GM18498 (cell line): ENCODE results near the gene VTI1A.
"Not testable (repeated sequence)": the region's sequence is repeated elsewhere in the genome, so short reads cannot be mapped to it uniquely, and the experiment has no call there.

Experiments
- ATAC-seq: cut with Tn5 transposase; IDR thresholded peaks from one replicate; pipeline ENCODE4 v1.9.1; 2021; ENCODE audit warnings: mild to moderate bottlenecking, moderate library complexity; ENCODE audit not compliant: unreplicated experiment

The VTI1A gene

GRCh38 chr10:112585126-112585525 is 138.1 kb downstream of the VTI1A start:
- ATAC-seq: no peak

DNA sequence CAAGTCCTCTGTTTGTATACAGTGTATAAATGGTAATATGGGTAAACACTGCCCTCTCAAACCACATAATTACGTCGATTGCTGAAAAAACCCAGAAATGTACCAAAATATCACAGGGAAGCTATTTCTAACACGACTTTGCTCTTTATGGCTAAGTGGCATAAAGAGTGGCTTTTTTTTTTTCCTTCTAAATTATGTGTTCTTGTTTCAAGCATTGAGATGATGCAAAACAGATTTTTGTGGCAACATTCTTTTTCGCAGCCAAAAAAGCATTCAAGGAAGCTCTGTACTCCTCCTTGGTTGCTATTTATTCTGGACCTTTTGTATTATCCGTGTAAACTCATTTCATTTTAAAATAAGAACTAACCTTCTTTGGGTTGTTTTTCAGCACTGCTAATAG is 138.9 kb downstream of the VTI1A start:
- ATAC-seq: no peak

GRCh38 chr10:112587729-112588128 is 140.7 kb downstream of the VTI1A start:
- ATAC-seq: no peak

DNA sequence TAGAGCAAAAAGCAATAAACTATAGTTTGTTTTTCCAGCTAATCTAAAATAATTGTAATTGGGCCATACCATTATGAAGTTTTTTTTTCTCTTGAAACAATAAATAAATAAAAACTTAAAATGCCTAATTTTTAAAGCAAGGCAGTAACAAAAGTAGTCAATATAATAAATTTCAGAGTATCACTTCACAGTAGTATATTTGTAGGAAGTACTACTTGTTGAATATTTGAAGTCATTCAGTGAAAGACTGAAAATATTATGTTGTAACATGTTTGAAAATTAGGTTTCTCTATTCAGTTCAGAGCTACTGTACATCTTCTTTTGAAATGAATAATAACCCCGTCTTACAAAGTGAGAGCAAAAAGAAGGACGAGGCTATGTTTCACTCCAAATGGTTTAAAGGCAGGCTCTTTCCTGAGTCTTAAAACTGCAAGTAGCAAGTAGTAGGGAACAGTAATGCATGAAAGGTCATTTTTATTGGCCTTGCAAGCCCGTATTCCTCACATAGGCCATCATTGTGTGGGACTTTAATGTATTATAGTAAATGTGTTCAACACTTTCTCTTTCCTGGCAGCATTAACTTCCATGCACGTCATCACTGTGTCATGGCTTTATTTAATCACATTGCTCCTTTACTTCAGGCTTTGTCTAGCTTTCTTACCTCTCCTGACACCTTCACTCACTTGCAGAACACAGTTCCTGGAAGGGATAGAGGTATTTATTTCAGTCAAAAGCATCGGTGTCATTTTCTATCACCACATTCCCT is 141.4 kb downstream of the VTI1A start:
- ATAC-seq: no peak

DNA sequence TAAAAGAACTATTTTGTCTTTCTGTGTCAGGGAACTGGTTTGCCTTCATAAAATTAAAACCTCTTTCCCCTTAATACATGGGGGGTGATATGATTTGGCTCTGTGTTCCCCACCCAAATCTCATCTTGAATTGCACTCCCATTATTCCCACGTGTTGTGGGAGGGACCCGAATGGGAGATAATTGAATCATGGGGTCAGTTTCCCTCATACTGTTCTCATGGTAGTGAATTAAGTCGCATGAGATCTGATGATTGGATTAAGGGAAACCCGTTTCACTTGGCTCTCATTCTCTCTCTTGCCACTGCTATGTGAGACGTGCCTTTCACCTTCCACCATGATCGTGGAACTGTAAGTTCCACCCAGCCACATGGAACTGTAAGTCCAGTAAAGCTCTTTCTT is 142.1 kb downstream of the VTI1A start:
- no peak for ATAC-seq

- ATAC-seq: not testable (repeated sequence)
Measured at GRCh38 chr10:112590786-112591185, 143.8 kb downstream of the VTI1A start.

GRCh38 chr10:112593023-112593422 is 146.0 kb downstream of the VTI1A start:
- ATAC-seq: no peak

DNA sequence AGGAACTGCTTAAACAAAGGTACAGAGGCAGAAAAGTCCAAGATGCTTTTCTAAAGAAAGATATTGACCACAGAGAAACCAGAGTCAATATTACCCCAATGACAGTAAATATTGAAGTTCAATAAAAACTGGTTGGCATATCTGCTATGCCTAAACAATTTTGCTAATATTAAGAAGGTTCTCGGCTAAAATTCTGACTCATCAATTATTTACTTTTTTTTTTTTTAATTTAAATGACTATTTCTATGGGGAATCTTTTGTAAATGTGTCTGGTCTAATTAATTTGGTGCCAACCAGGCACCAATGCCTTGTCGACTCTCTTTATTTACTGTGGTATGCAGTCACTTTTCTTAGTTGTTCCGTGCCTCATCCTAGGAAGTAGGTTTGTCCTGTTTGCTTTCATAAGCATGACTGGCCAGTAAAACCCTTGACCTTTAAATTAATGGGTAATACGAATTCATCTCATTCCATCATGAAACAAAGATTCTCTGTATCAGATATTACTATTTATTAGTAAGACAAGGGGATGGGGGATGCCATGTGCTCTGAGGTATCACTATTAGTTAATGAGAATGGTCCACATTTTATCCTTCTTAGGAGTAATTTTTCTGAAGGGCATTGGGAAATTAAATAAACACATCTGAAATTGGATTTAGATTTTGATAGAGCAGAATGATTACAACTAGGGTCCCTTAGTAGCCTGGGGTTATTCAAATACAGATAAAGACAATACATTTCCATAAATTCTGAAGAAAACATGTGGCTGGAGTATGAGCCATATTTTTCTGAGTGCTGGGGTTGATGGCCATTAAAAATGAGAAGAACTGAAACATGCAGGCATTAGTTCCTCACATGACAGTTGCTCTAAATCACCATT is 154.4 kb downstream of the VTI1A start:
- ATAC-seq: no peak

- no peak for ATAC-seq
Measured at GRCh38 chr10:112603062-112603461, 156.0 kb downstream of the VTI1A start.

- no peak for ATAC-seq
Measured at GRCh38 chr10:112605063-112605462, 158.0 kb downstream of the VTI1A start.

- no peak for ATAC-seq
Measured at GRCh38 chr10:112607506-112607905, 160.5 kb downstream of the VTI1A start.

DNA sequence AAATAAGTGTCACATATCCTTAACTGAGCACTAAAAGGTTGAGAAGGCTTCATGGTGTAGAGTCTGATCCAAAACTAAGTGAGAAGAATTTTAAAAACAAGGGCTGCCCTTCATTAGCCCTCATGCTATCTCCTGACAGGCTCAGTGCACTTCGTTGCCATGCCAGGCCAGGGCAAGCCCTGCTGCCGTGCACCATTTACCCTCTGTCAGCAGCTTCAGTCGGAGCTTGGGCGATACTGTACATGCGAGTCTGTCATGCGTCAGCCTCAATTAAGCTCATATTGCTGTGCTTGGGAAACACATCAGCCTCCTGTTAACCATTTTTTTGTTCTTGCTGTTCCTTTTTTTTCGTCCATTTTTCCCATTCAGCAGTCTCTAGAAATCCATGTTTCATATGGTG is 166.6 kb downstream of the VTI1A start:
- no peak for ATAC-seq

- no peak for ATAC-seq
Measured at GRCh38 chr10:112614072-112614471, 167.1 kb downstream of the VTI1A start.

GRCh38 chr10:112614586-112614985 is 167.6 kb downstream of the VTI1A start:
- no peak for ATAC-seq

DNA sequence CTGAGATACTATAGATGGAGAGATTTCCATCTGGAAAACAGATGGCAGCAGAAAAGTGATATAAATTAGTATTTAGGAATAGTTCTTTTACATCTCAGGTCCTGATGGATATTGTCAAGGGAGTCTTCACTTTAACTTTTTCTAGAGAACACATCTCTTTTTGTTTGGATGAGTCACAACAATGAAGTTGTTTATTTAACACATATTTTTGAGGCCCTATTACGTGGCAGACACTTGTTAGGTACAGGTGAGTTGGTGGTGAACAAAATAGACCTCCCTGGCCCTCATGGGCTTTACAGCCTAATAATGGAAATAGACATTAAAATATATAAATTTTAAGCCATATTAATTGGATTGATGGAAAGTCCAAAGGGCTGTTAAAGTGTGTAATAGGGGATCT is 168.3 kb downstream of the VTI1A start:
- no peak for ATAC-seq

- no peak for ATAC-seq
Measured at GRCh38 chr10:112616647-112617046, 169.6 kb downstream of the VTI1A start.

DNA sequence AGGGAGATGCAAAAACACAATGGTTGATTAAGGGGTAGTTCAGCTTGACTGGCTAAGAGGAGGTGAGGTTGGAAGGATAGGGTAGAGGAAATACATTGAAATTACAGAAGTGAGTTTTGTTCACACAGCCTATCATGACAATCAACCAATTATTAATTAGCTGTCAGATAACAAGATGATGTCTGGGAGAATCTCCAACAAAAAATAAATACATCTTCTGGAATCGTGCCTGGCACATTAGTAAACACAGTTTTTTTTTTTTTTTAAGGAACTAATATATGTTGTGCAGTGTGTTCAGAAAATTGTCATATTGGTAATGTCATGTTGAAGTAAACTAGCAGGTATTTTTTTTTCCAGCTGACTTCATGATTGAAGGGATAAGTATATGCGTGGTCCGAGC is 171.8 kb downstream of the VTI1A start:
- ATAC-seq: no peak

GRCh38 chr10:112619556-112619955 is 172.5 kb downstream of the VTI1A start:
- no peak for ATAC-seq

DNA sequence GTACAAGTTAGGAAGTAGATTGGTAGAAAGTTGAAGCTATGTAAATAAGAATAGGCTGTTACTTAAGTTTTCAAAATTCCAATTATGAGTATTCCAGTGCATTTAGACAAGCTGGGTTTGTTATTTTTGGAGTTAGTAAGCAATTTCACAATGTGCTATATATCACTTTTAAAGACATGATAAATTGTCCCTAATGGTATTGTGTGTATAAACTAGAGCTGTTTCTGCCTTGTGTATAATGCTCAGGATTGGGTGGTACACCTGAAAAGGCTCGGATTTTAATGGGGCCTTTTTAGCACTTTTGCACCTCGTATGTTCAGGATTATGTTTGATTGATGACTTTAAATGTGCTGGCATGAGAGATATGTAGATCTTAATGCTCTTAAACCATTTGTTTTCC is 175.8 kb downstream of the VTI1A start:
- no peak for ATAC-seq

DNA sequence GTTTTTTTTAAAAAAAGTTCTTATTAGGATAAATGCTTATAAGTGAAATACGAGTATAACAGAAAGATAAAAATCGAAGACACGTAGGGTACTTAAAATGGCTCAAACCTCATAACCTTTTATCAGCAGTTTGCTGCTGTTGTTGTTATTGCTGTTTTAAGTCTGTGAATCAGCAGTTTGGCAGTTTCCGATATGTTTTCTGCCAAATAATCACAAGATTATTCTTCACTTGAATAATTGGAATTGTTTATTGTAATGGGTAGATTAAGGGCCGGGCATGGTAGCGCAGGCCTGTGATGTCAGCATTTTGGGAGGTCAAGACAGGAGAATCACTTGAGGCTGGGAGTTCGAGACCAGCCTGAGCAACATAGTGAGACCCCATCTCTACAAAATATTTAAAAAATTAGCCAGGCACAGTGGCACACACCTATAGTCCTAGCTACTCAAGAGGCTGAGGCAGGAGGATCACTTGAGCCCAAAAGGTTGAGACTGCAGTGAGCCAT is 177.6 kb downstream of the VTI1A start:
- ATAC-seq: no peak

DNA sequence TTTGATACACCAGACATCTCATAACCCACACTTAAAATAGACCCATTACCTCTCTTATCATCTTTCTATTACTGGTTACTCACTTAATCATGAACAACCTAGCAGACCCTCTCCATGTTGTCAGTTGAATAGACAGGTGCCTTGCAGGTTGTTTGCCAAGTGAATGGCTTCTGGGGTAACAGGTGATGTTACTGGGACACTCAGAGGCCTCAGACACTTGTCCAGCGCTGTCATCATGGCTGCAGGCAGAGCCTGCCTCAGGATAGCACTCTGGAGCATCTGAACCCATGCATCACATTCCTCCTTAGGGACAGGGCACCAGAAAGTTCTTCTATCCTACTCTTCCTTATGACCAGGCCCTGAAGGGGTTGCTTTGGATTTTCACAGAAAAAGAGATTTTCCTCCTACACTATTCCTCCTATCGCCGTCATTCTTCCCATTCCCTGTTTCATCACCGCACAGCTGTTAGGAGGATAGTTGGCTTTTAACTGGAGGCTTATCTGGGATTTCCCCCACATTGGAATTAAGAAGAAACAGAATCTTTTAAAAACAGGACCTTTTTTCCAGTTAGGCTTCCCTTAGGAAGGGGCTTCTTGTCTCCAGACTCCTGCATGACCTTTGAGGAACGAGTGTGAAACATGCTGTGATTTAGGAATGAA is 182.1 kb downstream of the VTI1A start:
- ATAC-seq: no peak
